Suprapubic skin (tissue), 3 donors: ENCODE measurements around the gene MOSMO.

ENCODE experiments used
- CTCF ChIP-seq, 2 donors: fragments of 200-600 bp in 1 of 2; fragments of 450-650 bp in 1 of 2; sonication (generic) in 1 of 2; IDR thresholded peaks; one replicate each; pipeline ENCODE4 v1.5.1; 2016 to 2019; ENCODE audit warnings: antibody characterized with exemption in 2 of 2, mild to moderate bottlenecking in 1 of 2, moderate library complexity in 1 of 2
- EP300 ChIP-seq: sonication (generic); formaldehyde crosslinking; IDR thresholded peaks from one replicate; pipeline ENCODE4 v1.6.1; 2017; ENCODE audit warnings: antibody characterized with exemption

GRCh38 chr16:22124583-22125284, 116.8 kb downstream of the MOSMO start:
- TF ChIP-seq EP300 (no peak), CTCF (IDR thresholded peaks at IDR 0.05) (no peak)
